Parathyroid adenoma (tissue), 2 donors: Measurements from ENCODE around the gene KCMF1.

ENCODE experiments used
- H2AFZ ChIP-seq: fragments of 300-600 bp; sonication (generic); one replicate; pipeline ENCODE4 v1.7.0; 2017; ENCODE audit warnings: antibody characterized with exemption, mild to moderate bottlenecking
- H3K27ac ChIP-seq: fragments of 300-600 bp; sonication (generic); one replicate; pipeline ENCODE4 v1.7.0; 2017
- H3K27me3 ChIP-seq: fragments of 300-600 bp; sonication (generic); one replicate; pipeline ENCODE4 v1.7.0; 2017; ENCODE audit warnings: low read length; ENCODE audit not compliant: control insufficient read depth, insufficient read depth
- H3K36me3 ChIP-seq: fragments of 300-600 bp; sonication (generic); one replicate; pipeline ENCODE4 v1.7.0; 2017; ENCODE audit warnings: low read length; ENCODE audit not compliant: control insufficient read depth, insufficient read depth
- H3K4me1 ChIP-seq: fragments of 300-600 bp; sonication (generic); one replicate; pipeline ENCODE4 v1.7.0; 2017; ENCODE audit warnings: control low read depth
- H3K4me2 ChIP-seq: fragments of 300-600 bp; sonication (generic); one replicate; pipeline ENCODE4 v1.7.0; 2017; ENCODE audit warnings: low read length
- H3K4me3 ChIP-seq: fragments of 300-600 bp; sonication (generic); one replicate; pipeline ENCODE4 v1.7.0; 2017; ENCODE audit warnings: low read depth, low read length
- H3K79me2 ChIP-seq: fragments of 300-600 bp; sonication (generic); one replicate; pipeline ENCODE4 v1.7.0; 2017; ENCODE audit warnings: control low read depth
- H3K9ac ChIP-seq: fragments of 300-600 bp; sonication (generic); one replicate; pipeline ENCODE4 v1.7.0; 2017; ENCODE audit warnings: mild to moderate bottlenecking
- H3K9me3 ChIP-seq: fragments of 300-600 bp; sonication (generic); one replicate; pipeline ENCODE4 v1.7.0; 2017; ENCODE audit warnings: low read length; ENCODE audit not compliant: control insufficient read depth
- CTCF ChIP-seq: fragments of 300-600 bp; sonication (generic); IDR thresholded peaks from one replicate; pipeline ENCODE4 v1.7.0; 2017; ENCODE audit warnings: antibody characterized with exemption, mild to moderate bottlenecking
- donor health status: primary hyperparathyroidism.

KCMF1 gene

GRCh38 chr2:84939426-84940087, 31.4 kb upstream of the KCMF1 start:
- no peak overlapping the region for H3K4me2 ChIP-seq
- H3K9ac ChIP-seq = no peak overlapping the region
- H3K79me2 ChIP-seq = no peaks in the 10 kb centered on the region
- H3K4me3 ChIP-seq = no peak overlapping the region
- peak overlapping the region; percentile 41 for H2AFZ ChIP-seq
- no peak overlapping the region for H3K27ac ChIP-seq
- no peaks in the 10 kb centered on the region for H3K36me3 ChIP-seq
- no peaks in the 10 kb centered on the region for H3K27me3 ChIP-seq
- no peak for TF ChIP-seq CTCF
- H3K4me1 ChIP-seq = no peaks in the 10 kb centered on the region
- H3K9me3 ChIP-seq = no peaks in the 10 kb centered on the region

DNA sequence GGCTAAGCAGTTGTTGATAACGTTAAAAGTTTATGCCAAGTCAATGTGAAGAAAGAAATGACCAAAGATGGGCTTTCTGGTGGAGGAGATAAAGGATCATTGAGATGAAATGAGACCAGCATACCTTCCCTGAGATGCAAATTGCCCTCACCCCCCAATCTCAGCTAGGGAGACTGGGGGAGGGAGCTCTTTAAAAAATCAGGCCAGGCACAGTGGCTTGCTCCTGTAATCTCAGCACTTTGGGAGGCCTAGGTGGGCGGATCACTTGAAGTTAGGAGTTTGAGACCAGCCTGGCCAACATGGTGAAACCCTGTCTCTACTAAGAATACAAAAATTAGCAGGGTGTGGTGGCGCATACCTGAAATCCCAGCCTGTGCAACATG, 30.9 kb upstream of the KCMF1 start:
- no peak overlapping the region for H3K9ac ChIP-seq
- no peaks in the 10 kb centered on the region for H3K27me3 ChIP-seq
- no peaks in the 10 kb centered on the region for H3K36me3 ChIP-seq
- TF ChIP-seq CTCF = no peak
- no peaks in the 10 kb centered on the region for H3K79me2 ChIP-seq
- H3K4me2 ChIP-seq = no peak overlapping the region
- H3K4me1 ChIP-seq = no peaks in the 10 kb centered on the region
- peak overlapping the region; percentile 41 for H2AFZ ChIP-seq
- no peak overlapping the region for H3K27ac ChIP-seq
- H3K4me3 ChIP-seq = no peak overlapping the region
- H3K9me3 ChIP-seq = no peaks in the 10 kb centered on the region

GRCh38 chr2:84940831-84941412, 30.0 kb upstream of the KCMF1 start:
- TF ChIP-seq CTCF = no peak
- Histone ChIP-seq H3K4me2 (no peak overlapping the region), H3K4me1 (no peaks in the 10 kb centered on the region), H3K9ac (no peak overlapping the region), H3K79me2 (no peaks in the 10 kb centered on the region), H3K36me3 (no peaks in the 10 kb centered on the region), H3K4me3 (no peak overlapping the region), H3K9me3 (no peaks in the 10 kb centered on the region), H3K27me3 (no peaks in the 10 kb centered on the region), H3K27ac (no peak overlapping the region), H2AFZ (no peak overlapping the region)

GRCh38 chr2:84942166-84942565, 28.8 kb upstream of the KCMF1 start:
- no peak overlapping the region for H2AFZ ChIP-seq
- H3K4me1 ChIP-seq = no peaks in the 10 kb centered on the region
- H3K4me3 ChIP-seq = no peak overlapping the region
- H3K36me3 ChIP-seq = no peaks in the 10 kb centered on the region
- H3K4me2 ChIP-seq = no peak overlapping the region
- H3K9ac ChIP-seq = no peak overlapping the region
- no peaks in the 10 kb centered on the region for H3K79me2 ChIP-seq
- TF ChIP-seq CTCF = no peak
- H3K27me3 ChIP-seq = no peaks in the 10 kb centered on the region
- no peaks in the 10 kb centered on the region for H3K9me3 ChIP-seq
- H3K27ac ChIP-seq = no peak overlapping the region

DNA sequence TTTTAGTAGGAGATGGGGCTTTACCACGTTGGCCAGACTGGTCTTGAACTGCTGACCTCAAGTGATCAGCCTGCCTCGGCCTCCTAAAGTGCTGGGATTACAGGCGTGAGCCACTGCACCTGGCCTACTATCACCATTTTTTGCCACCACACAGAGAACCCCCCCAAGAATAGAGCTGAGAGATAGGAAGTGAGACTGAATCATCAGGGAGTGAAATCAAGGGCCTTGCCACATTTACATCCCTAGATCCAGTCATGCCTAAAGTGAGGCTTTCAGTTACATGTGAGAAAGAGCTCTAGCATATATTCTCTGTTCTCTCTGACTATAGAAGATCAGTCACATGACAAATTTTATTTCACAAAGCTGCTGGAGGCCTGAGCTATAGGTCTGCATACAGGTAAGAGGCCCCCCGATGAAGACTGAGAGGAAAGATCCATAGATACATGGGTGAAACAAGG, 28.0 kb upstream of the KCMF1 start:
- Histone ChIP-seq H3K9ac (no peak overlapping the region), H3K79me2 (no peaks in the 10 kb centered on the region), H3K36me3 (no peaks in the 10 kb centered on the region), H3K4me1 (no peaks in the 10 kb centered on the region), H3K27me3 (no peaks in the 10 kb centered on the region), H3K4me2 (no peak overlapping the region), H3K4me3 (no peak overlapping the region), H3K9me3 (no peaks in the 10 kb centered on the region), H2AFZ (no peak overlapping the region), H3K27ac (no peak overlapping the region)
- no peak for TF ChIP-seq CTCF
